Head of caudate nucleus (tissue), 42 donors: ENCODE data around the gene PPP1R16B.
"Not testable (repeated sequence)": the region's sequence is repeated elsewhere in the genome, so short reads cannot be mapped to it uniquely, and the experiment has no call there.

Source experiments
- DNase-seq, 42 donors: peaks; one replicate each; pipeline versions ENCODE4 v3.0.0 to v3.0.0-alpha.2; 2020 to 2021; ENCODE audit warnings: mixed read lengths in 7 of 42
- intact Hi-C: fragments of 100-400 bp; cut with DNase I; formaldehyde crosslinking; loops from one replicate; pipeline ENCODE4 v1.15.0; 2022

Gene PPP1R16B

GRCh38 chr20:38790200-38791053 lies 15.1 kb upstream of the PPP1R16B start:
- DNase-seq = peak in 18 of 42 donors; percentile 33 to 78 (median 62)
- intact Hi-C loops = no loop called here

- peak in 1 of 42 donors; percentile 60 for DNase-seq
- intact Hi-C loops = no loop called here
Observed at GRCh38 chr20:38791291-38791690, 14.2 kb upstream of the PPP1R16B start.

GRCh38 chr20:38791940-38792339 lies 13.6 kb upstream of the PPP1R16B start:
- no peak for DNase-seq
- intact Hi-C loops = no loop called here

GRCh38 chr20:38794057-38794456 lies 11.4 kb upstream of the PPP1R16B start:
- intact Hi-C loops, DNase-seq: not testable (repeated sequence)

- no peak for DNase-seq
- intact Hi-C loops = no loop called here
Observed at GRCh38 chr20:38798266-38798665, 7.2 kb upstream of the PPP1R16B start.

GRCh38 chr20:38799203-38799602 lies 6.3 kb upstream of the PPP1R16B start:
- no peak for DNase-seq
- intact Hi-C loops = no loop called here

- DNase-seq = no peak
- intact Hi-C loops = no loop called here
Observed at GRCh38 chr20:38800882-38801281, 4.6 kb upstream of the PPP1R16B start.

- intact Hi-C loops = no loop called here
- no peak for DNase-seq
Observed at GRCh38 chr20:38804221-38804620, 1.3 kb upstream of the PPP1R16B start.

GRCh38 chr20:38804682-38805501 lies 605 bp upstream of the PPP1R16B start:
- intact Hi-C loops = loop anchor here (5.0 kb wide), 1 partner anchor 87 kb away; no protein-coding TSS in a partner anchor
- peak in 2 of 42 donors; percentile 34 to 39 for DNase-seq

GRCh38 chr20:38805958-38806854 lies 709 bp downstream of the PPP1R16B start:
- DNase-seq = peak in 35 of 42 donors; percentile 25 to 80 (median 55)
- intact Hi-C loops = loop anchor here (5.0 kb wide), 1 partner anchor 86 kb away; no protein-coding TSS in a partner anchor

GRCh38 chr20:38806855-38807655 lies 1.6 kb downstream of the PPP1R16B start:
- intact Hi-C loops = loop anchor here (5.0 kb wide), 1 partner anchor 85 kb away; no protein-coding TSS in a partner anchor
- DNase-seq = peak in 39 of 42 donors; percentile 32 to 83 (median 59)

- peak in 1 of 42 donors; percentile 36 for DNase-seq
Observed at GRCh38 chr20:38809942-38810341, 4.4 kb downstream of the PPP1R16B start.

GRCh38 chr20:38810926-38811630 lies 5.6 kb downstream of the PPP1R16B start:
- peak in 10 of 42 donors; percentile 35 to 75 (median 53) for DNase-seq
- intact Hi-C loops = no loop called here

More at GRCh38 chr20:38809942-38810341, 4.4 kb downstream of the PPP1R16B start:
- intact Hi-C loops = loop anchor here (5.0 kb wide), 1 partner anchor 82 kb away; no protein-coding TSS in a partner anchor

GRCh38 chr20:38811769-38812168 lies 6.3 kb downstream of the PPP1R16B start:
- intact Hi-C loops = no loop called here

GRCh38 chr20:38812182-38812581 lies 6.7 kb downstream of the PPP1R16B start:
- peak in 1 of 42 donors; percentile 19 for DNase-seq
- intact Hi-C loops = no loop called here

More at GRCh38 chr20:38811769-38812168, 6.3 kb downstream of the PPP1R16B start:
- DNase-seq = no peak

- DNase-seq = peak in 1 of 42 donors; percentile 42
- intact Hi-C loops = no loop called here
Observed at GRCh38 chr20:38812709-38813573, 7.4 kb downstream of the PPP1R16B start.
